ENCODE measurements around the gene KIF4A. TPM values are rescaled to one million over a fixed set of nuclear protein-coding genes. Genes with fewer than 3 reads are reported as not detected.

Gene KIF4A
- total RNA-seq, 1 donor, result 14.5 TPM

DNA sequence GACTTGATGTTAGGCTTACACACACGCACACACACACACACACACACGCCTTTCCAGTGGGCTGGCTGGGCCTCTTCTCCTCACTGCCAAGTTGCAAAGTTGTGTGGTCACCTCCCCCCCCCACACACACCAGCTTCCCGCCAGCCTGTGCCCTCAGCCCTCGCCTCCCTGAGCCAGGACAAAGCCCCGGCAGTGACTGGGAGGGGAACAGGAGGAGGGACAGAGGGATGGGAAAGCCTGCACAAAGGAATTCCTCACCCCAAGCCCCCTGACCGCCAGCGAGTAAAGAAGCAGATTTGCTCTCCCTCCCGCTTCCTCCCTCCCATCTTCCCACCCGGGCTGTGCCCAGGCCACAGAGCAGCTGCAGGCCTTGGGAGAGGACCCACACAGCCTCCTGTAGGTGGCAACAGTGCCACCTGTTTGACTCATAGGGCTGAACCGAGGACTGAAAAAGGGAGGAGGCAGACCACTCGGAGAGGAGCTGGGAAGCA lies 133.0 kb downstream of the KIF4A start, which contains the start of gene GDPD2:
Gene GDPD2, plus strand, starts transcription at position 464 of the 491 bp plus-strand sequence. CDS start 1,671 bp downstream, outside the sequence.
- peak; percentile 35 for DNase-seq (ENCODE audit: low read depth)
- no peak within 1 kb of the TSS for H3K4me3 ChIP-seq (ENCODE audit: low read depth, low read length)
- TF ChIP-seq, protein P1, sequence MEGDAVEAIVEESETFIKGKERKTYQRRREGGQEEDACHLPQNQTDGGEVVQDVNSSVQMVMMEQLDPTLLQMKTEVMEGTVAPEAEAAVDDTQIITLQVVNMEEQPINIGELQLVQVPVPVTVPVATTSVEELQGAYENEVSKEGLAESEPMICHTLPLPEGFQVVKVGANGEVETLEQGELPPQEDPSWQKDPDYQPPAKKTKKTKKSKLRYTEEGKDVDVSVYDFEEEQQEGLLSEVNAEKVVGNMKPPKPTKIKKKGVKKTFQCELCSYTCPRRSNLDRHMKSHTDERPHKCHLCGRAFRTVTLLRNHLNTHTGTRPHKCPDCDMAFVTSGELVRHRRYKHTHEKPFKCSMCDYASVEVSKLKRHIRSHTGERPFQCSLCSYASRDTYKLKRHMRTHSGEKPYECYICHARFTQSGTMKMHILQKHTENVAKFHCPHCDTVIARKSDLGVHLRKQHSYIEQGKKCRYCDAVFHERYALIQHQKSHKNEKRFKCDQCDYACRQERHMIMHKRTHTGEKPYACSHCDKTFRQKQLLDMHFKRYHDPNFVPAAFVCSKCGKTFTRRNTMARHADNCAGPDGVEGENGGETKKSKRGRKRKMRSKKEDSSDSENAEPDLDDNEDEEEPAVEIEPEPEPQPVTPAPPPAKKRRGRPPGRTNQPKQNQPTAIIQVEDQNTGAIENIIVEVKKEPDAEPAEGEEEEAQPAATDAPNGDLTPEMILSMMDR (IDR thresholded peaks at IDR 0.05; ENCODE audit: insufficient read depth, low read length), result no peak

DNA sequence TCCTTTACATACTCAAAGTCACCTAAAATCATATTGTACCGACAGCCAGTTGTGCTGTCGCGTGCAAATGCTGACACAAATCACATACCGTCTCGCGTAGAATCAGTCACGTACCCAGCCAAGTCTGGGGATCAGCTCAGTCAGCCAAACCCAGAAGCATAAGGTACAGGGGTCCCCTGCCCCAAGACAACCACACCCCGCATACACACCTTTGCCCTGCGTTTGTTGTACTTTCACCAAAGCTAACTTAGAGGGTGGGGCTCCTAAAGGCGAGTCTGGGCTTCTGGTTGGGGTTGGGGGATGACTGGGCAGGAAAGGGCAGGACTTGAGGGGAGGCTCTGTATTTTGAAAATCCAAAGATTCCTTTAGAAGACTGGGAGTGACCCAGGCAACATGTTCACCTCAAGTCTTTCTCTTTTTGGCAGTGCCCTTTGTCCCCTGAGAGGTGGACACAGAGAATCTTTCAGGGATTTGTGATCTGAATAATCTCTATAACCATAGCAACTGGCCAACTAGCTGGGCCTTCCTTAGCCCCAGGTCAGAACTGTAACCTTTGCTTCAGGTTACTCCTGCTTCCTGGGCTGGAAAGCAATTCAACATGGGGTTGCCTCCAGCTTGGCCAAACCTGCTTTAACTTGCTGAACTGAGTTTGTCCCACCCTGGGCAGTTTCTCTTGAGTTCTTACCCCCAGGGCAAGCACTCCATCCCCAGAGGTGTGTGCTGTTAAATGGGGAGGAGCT lies 134.2 kb downstream of the KIF4A start:
- TF ChIP-seq, protein P1 (IDR thresholded peaks at IDR 0.05; ENCODE audit: insufficient read depth, low read length), result no peak
- no peak overlapping the region for H3K4me3 ChIP-seq (ENCODE audit: low read depth, low read length)
- no peak for DNase-seq (ENCODE audit: low read depth)

DNA sequence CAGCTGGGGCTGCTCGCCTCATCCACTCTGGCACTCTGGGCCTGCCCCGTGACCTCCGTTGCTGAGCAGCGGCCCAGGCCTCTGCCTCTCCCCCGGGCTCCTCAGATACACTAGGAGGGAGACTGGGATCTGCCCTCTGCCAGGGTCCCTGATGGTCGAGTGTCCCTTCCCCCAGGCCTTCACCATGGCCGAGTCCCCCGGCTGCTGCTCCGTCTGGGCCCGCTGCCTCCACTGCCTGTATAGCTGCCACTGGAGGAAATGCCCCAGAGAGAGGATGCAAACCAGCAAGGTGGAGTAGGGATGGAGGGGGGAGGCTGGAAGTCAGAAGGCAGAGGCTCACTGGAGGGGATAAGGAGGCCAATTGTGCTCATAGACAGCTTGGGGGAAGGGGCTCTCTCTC lies 134.9 kb downstream of the KIF4A start:
- no peak overlapping the region for H3K4me3 ChIP-seq (ENCODE audit: low read depth, low read length)
- TF ChIP-seq, protein P1 (IDR thresholded peaks at IDR 0.05; ENCODE audit: insufficient read depth, low read length), result no peak
- DNase-seq (ENCODE audit: low read depth), result no peak

DNA sequence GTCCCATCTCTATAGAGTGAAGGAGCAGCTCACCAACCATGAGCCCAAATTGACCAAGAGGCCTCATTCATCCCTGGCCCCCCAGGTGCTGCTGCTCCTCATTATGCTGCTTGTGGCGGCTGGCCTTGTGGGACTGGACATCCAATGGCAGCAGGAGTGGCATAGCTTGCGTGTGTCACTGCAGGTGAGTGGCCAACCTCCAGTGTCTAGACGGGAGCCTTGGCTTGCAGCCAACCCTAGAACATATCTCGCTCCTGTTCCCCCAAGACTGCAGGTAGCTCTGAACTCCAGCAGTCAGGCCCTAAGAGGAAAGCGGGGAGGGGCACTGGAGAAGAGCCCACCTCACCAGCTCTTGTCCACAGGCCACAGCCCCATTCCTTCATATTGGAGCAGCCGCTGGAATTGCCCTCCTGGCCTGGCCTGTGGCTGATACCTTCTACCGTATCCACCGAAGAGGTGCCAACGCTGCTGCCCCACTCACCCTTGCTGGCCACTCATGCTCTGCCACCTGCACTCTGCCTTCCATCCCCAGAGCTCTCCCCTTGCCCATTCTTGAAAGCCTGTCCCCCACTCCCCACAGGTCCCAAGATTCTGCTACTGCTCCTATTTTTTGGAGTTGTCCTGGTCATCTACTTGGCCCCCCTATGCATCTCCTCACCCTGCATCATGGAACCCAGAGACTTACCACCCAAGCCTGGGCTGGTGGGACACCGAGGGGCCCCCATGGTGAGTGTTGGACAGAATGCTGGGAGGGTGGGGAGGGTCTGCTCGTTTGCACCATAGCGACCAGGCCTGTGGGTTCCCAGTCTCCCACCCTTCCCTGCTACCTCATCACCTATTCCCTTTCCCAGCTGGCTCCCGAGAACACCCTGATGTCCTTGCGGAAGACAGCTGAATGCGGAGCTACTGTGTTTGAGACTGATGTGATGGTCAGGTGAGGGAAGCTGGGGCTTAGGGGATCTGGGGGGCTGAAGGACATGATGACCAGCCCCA lies 136.7 kb downstream of the KIF4A start:
- TF ChIP-seq, protein P1 (IDR thresholded peaks at IDR 0.05; ENCODE audit: insufficient read depth, low read length), result no peak
- DNase-seq (ENCODE audit: low read depth), result no peak
- H3K4me3 ChIP-seq (ENCODE audit: low read depth, low read length), result no peak overlapping the region

DNA sequence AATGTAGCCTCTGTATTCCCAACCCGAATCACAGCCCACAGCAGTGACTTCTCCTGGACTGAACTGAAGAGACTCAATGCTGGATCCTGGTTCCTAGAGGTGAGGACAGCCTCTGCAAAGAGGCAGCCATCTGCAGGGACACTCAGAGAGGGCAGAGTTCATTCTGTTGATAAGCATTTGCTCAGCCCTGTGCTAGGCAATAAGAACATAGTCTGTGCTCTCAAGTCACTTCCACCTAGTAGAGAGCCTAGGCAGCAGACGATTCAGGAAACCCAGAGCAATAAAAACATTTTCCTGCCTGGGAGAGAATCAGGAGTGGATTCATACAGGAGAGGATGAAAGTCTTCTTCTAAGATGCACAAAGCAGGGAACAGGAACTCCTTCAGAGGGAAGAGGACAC lies 137.5 kb downstream of the KIF4A start:
- DNase-seq (ENCODE audit: low read depth), result no peak
- TF ChIP-seq, protein P1 (IDR thresholded peaks at IDR 0.05; ENCODE audit: insufficient read depth, low read length), result no peak
- no peak overlapping the region for H3K4me3 ChIP-seq (ENCODE audit: low read depth, low read length)

DNA sequence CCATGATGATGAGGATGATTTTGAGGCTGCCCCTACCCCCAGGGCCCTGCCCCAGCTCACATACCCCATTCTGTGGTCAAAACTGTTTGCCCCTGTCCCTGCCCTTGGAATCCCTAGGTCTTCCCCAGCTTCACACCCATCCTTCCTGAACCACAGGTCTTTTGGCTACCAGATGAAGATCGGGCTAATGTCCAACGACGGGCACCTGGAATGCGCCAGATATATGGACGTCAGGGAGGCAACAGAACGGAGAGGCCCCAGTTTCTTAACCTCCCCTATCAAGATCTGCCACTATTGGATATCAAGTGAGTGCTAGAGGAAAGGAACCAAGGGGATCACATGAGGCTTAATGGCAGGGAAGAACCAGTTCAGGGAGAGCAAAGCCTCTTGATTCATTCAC lies 139.9 kb downstream of the KIF4A start:
- TF ChIP-seq, protein P1 (IDR thresholded peaks at IDR 0.05; ENCODE audit: insufficient read depth, low read length), result no peak
- no peak for DNase-seq (ENCODE audit: low read depth)
- no peak overlapping the region for H3K4me3 ChIP-seq (ENCODE audit: low read depth, low read length)

Data from fibroblast of the aortic adventitia (primary cell).